Right lung (tissue), 5 donors: Measurements from ENCODE around the gene CAMLG. TPM values are rescaled to one million over a fixed set of nuclear protein-coding genes. Genes with fewer than 3 reads are reported as not detected.

Experiments used
- DNase-seq, 2 donors: peaks; one replicate each; pipeline ENCODE4 v3.0.0-alpha.2; 2013
- polyA plus RNA-seq, 5 donors: library from polyadenylated mRNA; unstranded; fragments of 120-200 nt; gene quantifications; one replicate each; pipeline versions ENCODE4 v1.2.1 to v1.2.3, GENCODE V29; 2013; ENCODE audit warnings: inconsistent platforms in 1 of 5, low replicate concordance in 1 of 5; ENCODE audit not compliant: insufficient read length in 5 of 5, insufficient read depth in 1 of 5

The CAMLG gene
- polyA plus RNA-seq, 5 donors, result 59.9 to 77.5 (median 65.5) TPM

DNA sequence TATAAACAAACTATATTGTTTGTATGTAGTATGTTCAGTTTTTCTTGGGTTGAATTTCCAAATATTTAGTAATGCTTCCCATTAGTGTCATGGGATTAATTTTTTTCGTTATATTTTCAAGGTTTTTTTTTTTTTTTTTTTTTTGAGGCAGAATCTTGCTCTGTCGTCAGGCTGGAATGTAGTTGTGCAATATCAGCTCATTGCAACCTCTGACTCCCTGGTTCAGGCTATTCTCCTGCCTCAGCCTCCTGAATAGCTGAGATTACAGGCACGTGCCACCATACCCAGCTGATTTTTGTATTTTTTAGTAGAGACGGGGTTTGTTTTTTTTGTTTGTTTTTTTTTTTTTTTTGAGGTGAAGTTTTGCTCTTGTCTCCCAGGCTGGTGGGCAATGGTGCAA lies 30.9 kb downstream of the CAMLG start:
- DNase-seq, result no peak

DNA sequence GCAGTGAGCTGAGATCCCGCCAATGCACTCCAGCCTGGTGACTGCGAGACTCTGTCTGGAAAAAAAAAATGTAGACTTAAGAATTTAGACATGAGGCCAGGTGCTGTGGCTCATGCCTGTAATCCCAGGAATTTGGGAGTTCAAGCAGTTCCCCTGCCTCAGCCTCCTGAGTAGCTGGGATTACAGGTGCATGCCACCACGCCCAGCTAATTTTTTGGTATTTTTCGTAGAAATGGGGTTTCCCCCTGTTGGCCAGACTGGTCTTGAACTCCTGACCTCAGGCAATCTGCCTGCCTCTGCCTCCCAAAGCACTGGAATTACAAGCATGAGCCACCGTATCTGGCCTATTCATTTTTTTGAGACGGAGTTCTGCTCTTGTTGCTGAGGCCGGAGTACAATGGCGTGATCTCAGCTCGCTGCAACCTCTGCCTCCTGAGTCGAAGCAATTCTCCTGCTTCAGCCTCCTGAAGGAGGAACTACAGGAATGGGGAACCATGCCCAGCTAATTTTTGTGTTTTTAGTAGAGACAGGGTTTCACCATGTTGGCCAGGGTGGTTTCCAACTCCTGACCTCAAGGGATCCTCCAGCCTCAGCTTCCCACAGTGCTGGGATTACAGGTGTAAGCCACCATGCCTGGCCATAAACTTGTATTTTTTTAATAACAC lies 34.2 kb downstream of the CAMLG start:
- DNase-seq, result no peak

DNA sequence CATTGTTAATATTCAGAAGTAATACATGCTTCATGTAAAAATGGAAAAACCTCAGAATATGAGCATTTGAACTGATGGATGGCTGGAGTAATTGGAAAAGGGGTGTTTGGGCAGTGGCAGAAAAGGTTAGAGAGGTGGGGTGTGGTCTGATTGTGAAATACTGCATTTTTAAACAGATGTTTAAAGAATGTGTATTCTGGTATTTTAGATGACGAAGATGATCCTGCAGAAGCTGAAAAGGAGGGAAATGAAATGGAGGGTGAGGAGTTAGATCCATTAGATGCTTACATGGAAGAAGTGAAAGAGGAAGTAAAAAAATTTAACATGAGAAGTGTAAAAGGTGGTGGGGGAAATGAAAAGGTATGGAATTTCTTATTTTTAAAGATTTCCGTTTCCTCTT lies 39.0 kb downstream of the CAMLG start:
- DNase-seq, result no peak

DNA sequence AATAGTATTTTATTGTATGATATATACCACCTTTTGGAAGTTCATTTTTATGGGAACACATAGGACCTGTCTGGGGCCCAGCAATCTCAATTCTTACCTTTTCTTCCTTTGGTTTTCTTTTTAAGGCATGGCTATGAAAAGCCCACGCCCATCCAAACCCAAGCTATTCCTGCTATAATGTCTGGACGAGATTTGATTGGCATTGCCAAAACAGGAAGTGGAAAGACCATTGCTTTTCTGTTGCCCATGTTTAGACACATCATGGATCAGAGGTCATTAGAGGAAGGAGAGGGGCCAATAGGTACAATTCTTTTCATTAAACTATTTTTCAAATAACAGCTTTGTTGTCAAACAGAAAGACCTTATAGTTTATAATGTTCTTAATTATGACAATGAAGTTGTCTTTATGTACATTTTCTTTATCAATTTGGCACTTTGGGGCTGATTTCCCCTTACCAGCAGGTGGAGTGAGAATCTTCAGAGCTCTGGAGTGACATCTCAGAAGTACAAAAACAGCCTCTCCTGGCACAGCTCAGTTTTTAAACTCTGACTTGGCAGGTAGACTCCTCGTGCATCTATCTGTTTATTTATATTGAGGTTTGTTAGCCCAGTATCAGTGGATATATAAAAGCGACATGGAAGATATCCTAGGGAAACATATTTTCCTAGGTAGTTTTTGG lies 46.0 kb downstream of the CAMLG start:
- DNase-seq, result no peak

DNA sequence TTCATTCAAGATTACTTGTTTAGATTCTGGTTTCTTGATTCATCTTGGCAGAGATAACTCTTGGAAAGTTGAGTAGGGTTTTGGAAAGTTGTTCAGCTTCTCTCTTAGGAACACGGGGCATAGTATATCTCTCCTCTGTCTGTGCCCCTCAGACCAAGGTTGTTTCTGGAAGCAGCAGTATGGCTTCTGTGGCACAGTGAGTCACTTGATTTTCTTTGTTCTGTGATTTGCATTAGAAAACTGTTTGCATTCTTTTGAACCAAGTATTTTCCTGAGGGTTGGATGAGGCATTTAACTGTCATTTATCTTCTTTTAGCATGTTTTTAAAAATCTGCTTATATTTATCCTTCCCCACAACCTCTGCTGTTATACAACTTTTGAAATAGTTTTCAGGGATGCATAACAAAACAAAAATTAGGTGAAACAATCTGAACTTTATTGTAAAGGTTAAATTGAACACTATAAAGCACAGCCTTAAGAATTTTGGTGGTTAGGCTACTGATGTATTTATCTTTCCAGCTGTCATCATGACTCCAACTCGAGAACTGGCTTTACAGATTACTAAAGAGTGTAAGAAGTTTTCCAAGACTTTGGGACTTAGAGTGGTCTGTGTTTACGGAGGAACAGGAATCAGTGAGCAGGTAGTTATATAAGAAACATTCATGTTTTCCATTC lies 46.7 kb downstream of the CAMLG start:
- DNase-seq, result no peak

DNA sequence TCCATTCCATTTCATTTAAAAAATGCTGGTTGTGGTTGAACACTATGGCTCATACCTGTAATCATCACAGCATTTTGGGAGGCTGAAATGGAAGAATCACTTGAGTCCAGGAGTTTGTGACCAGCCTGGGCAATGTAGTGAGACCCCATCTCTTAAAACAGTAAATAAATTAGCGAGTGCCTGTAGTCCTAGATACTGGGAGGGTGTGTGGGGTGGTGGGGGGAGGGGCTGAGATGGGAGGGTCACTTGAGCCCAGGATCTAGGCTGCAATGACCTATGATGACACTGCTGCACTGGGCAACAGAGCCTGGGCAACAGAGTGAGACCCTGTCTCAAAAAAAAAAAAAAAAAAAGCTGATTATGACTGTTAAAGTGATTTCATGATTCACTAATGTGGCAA lies 49.3 kb downstream of the CAMLG start:
- DNase-seq, result no peak

DNA sequence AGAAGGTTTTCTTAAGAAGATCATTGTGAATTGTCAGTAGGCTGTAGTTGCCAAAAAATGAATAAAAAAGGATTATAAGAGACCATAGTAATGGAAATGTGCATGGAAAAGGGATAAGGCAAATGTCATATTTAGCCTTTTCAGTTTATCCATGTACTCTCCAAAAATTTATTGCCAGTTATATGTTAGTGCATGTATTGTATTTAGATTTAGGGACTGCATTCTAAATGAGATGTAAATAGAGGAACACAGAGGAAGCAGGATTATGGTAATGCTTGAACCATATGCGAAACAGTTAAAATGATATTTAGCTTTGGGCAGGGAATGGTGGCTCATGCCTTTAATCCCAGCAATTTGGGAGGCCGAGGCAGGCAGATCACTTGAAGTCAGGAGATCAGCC lies 53.2 kb downstream of the CAMLG start:
- DNase-seq, result no peak

DNA sequence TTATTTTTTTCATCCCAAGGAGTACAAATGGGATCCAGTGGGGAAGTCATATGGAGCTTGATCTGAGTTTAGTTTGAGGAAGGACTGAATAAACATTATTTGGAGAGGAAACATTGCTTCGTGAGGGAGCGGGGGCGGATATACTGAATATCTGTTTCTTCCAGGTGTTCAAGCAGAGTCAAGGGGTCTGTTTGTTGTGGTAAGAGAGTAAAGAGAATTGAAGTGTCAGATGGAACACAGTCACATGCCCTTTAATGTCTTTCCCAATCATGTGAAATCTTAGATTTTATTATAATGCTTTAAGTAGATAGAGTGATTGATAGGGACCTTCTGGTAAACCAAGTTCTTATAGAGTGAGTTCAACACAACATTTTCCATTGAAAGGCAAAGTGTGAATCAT lies 53.9 kb downstream of the CAMLG start:
- DNase-seq, result no peak

DNA sequence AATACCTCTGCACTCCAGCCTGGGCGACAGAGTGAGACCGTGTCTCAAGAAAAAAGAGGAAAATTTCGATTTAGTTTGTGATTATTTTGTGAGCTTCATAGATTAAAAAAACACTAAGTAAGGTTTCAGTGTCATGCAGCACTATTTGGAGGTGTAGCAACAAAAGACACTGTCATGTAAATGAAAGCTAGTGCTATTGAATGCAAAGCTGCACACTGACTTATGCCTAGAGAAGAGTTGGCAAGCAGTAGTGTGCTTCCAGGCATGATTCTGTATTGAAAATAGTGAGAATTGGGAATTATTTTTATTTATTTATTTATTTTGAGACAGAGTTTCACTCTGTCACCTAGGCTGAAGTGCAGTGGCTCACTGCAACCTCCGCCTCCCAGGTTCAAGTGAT lies 54.8 kb downstream of the CAMLG start:
- DNase-seq, result no peak

DNA sequence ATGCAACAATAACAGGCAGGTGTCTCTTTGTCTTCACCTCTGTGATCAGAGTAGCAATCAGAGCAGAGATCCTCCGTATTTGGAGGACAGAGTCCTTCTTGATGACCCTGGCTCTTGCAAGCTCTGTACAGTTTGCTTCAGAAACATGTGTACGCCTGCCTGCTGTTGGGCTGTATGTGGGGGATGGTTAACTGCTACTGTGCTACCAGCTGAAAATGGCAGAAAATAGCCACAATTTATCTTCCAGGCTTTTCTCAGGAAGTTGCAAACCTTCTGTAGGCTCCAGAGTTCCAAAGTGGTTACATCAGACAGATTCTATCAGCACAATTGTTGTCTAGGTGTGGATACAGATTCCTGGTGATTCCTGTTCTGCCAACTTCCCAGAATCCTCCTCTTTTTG lies 55.7 kb downstream of the CAMLG start:
- no peak for DNase-seq

DNA sequence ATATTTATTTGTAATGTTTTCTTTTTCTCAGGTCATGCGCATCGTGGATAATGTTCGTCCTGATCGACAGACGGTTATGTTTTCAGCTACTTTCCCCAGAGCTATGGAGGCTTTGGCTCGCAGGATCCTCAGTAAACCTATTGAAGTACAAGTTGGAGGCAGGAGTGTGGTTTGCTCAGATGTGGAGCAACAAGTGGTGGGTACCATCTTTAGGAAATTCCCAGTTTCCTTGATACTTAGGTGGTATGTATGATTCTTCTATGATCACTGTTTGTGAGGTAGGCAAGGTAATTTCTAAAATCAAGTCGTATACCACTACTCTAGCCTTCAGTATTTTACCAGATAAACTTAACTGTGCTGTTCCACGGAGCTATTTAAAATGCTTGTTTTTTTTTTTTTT lies 56.5 kb downstream of the CAMLG start:
- DNase-seq, result no peak

DNA sequence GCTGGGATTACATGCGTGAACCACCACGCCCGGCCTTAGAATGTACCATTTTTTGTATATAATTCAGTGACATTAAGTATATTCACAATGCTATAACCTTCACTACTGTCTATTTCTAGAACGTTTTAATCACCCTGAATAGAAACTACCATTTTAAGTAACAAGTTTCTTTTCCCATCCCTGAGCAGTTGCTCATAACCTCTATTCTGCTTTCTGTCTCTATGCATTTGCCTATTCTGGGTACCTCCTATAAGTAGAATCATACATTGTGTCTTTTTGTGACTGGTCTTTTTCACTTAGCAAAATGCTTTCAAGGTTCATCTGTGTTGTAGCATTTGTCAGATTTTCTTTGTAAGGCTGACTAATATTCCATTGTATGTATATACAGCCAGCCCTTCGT lies 60.1 kb downstream of the CAMLG start:
- DNase-seq, result no peak

Other genes starting within 250 kb of the CAMLG start
- 10 to 100 TPM; 13.5 to 18.8 (median 15.8) TPM for gene JADE2, start 212.9 kb upstream of the CAMLG start, polyA plus RNA-seq
- gene SAR1B, start 105.7 kb upstream of the CAMLG start, polyA plus RNA-seq, result 10 to 100 TPM; 27.1 to 31.9 (median 28.5) TPM
- gene SEC24A, start 89.8 kb upstream of the CAMLG start, polyA plus RNA-seq, result 10 to 100 TPM; 15.7 to 23.7 (median 20.6) TPM
- 100 to 1,000 TPM in 1 of 5 donors, 10 to 100 TPM in 4; 56.6 to 104 (median 94.5) TPM for gene DDX46, start 20.2 kb downstream of the CAMLG start, polyA plus RNA-seq
- 100 to 1,000 TPM in 1 of 5 donors, 10 to 100 TPM in 4; 64.3 to 109 (median 81.8) TPM for gene C5orf24, start 107.4 kb downstream of the CAMLG start, polyA plus RNA-seq
- gene TXNDC15, start 135.8 kb downstream of the CAMLG start, polyA plus RNA-seq, result 10 to 100 TPM; 72.2 to 77.9 (median 77.6) TPM
- gene PCBD2, start 166.6 kb downstream of the CAMLG start, polyA plus RNA-seq, result 10 to 100 TPM; 10.8 to 16.1 (median 14.1) TPM
- gene CATSPER3, start 229.4 kb downstream of the CAMLG start, polyA plus RNA-seq, result 1 to 10 TPM in 1 of 5 donors, under 1 TPM in 4; 0.74 to 1.1 (median 0.89) TPM